Amniotic stem cell (primary cell): ENCODE measurements around the gene PGP.

Experiments
- DNase-seq: peaks from one replicate; lab custom pipeline; 2025; lab: John Stamatoyannopoulos, UW

PGP gene

GRCh38 chr16:2199095-2199494 is 15.5 kb downstream of the PGP start:
- DNase-seq: no peak

- no peak for DNase-seq
These were observed 16.4 kb downstream of the PGP start for GRCh38 chr16:2198283-2198682.

- no peak for DNase-seq
These were observed 16.9 kb downstream of the PGP start for GRCh38 chr16:2197765-2198164.

GRCh38 chr16:2196981-2197511 is 17.6 kb downstream of the PGP start:
- no peak for DNase-seq

GRCh38 chr16:2196162-2196980 is 18.3 kb downstream of the PGP start, which contains the start of gene CASKIN1:
CASKIN1 (minus strand) TSS chr16:2196605; CDS start chr16:2196432, 173 bp downstream.
- DNase-seq: no peak

- DNase-seq: no peak
These were observed 19.1 kb downstream of the PGP start for GRCh38 chr16:2195322-2196161.

GRCh38 chr16:2194852-2195321 is 19.8 kb downstream of the PGP start:
- no peak for DNase-seq

- no peak for DNase-seq
These were observed 20.3 kb downstream of the PGP start for GRCh38 chr16:2194166-2194834.

- no peak for DNase-seq
These were observed 23.3 kb downstream of the PGP start for GRCh38 chr16:2191446-2191706.

- no peak for DNase-seq
These were observed 23.8 kb downstream of the PGP start for GRCh38 chr16:2190659-2191445.

GRCh38 chr16:2190002-2190658 is 24.5 kb downstream of the PGP start:
- no peak for DNase-seq

GRCh38 chr16:2189252-2189893 is 25.3 kb downstream of the PGP start:
- no peak for DNase-seq

GRCh38 chr16:2188395-2188794 is 26.2 kb downstream of the PGP start:
- no peak for DNase-seq

- no peak for DNase-seq
These were observed 27.4 kb downstream of the PGP start for GRCh38 chr16:2187212-2187611.

GRCh38 chr16:2186505-2186904 is 28.1 kb downstream of the PGP start:
- DNase-seq: no peak

GRCh38 chr16:2186064-2186463 is 28.6 kb downstream of the PGP start:
- no peak for DNase-seq

- DNase-seq: no peak
These were observed 29.7 kb downstream of the PGP start for GRCh38 chr16:2184962-2185361.

GRCh38 chr16:2184346-2184745 is 30.3 kb downstream of the PGP start:
- no peak for DNase-seq

GRCh38 chr16:2183671-2184070 is 31.0 kb downstream of the PGP start:
- DNase-seq: no peak

- no peak for DNase-seq
These were observed 32.7 kb downstream of the PGP start for GRCh38 chr16:2181952-2182351.
